ENCODE data around the gene ELL. TPM values are rescaled to one million over a fixed set of nuclear protein-coding genes. Genes with fewer than 3 reads are reported as not detected.

The ELL gene
- total and polyA plus RNA-seq, 2 donors from 2014 or later, result 5.7 to 25.2 TPM

- no peak overlapping the region for H3K9ac ChIP-seq (ENCODE audit: low read length in 3 of 3)
Measured at GRCh38 chr19:18426416-18426767, 95.5 kb downstream of the ELL start.

GRCh38 chr19:18425515-18426415 lies 96.1 kb downstream of the ELL start:
- intact Hi-C loops (cut with DNase I), result no loop called here
- no peak for DNase-seq
- Histone ChIP-seq H3K27me3 (ENCODE audit: control insufficient read depth, insufficient read depth, low read length) (no peaks in the 10 kb centered on the region), H3K9me3 (ENCODE audit: control insufficient read depth in 2 of 3, insufficient read depth in 1 of 3, low read length in 3 of 3) (no peaks in the 10 kb centered on the region), H3K36me3 (ENCODE audit: control insufficient read depth in 2 of 3, insufficient read depth in 3 of 3, low read length in 3 of 3) (no peaks in the 10 kb centered on the region), H3K9ac (ENCODE audit: low read length in 3 of 3) (no peak overlapping the region), H3K4me3 (ENCODE audit: low read length in 3 of 3) (no peak overlapping the region), H3K4me1 (ENCODE audit: control insufficient read depth in 2 of 3, insufficient read depth in 2 of 3, low read depth in 1 of 3, low read length in 3 of 3) (peaks cover 0 to 16% (median 0%) of the 10 kb centered on the region in 3 donors), H3K27ac (ENCODE audit: low read depth in 2 of 2, low read length in 2 of 2) (no peak overlapping the region)
- TF ChIP-seq CTCF (IDR thresholded peaks at IDR 0.05; ENCODE audit: borderline replicate concordance, extremely low read depth, insufficient read depth), result no peak
- no peak for FAIRE-seq

More at GRCh38 chr19:18426416-18426767, 95.5 kb downstream of the ELL start:
- Histone ChIP-seq H3K27ac (ENCODE audit: low read depth in 2 of 2, low read length in 2 of 2) (no peak overlapping the region), H3K4me3 (ENCODE audit: low read length in 3 of 3) (no peak overlapping the region), H3K36me3 (ENCODE audit: control insufficient read depth in 2 of 3, insufficient read depth in 3 of 3, low read length in 3 of 3) (no peaks in the 10 kb centered on the region), H3K4me1 (ENCODE audit: control insufficient read depth in 2 of 3, insufficient read depth in 2 of 3, low read depth in 1 of 3, low read length in 3 of 3) (peaks cover 0 to 11% (median 0%) of the 10 kb centered on the region in 3 donors), H3K27me3 (ENCODE audit: control insufficient read depth, insufficient read depth, low read length) (no peaks in the 10 kb centered on the region), H3K9me3 (ENCODE audit: control insufficient read depth in 2 of 3, insufficient read depth in 1 of 3, low read length in 3 of 3) (no peaks in the 10 kb centered on the region)
- FAIRE-seq, result no peak
- intact Hi-C loops (cut with DNase I), result no loop called here
- no peak for DNase-seq
- no peak for TF ChIP-seq CTCF (IDR thresholded peaks at IDR 0.05; ENCODE audit: borderline replicate concordance, extremely low read depth, insufficient read depth)

- no peak overlapping the region for H3K9ac ChIP-seq (ENCODE audit: low read length in 3 of 3)
- TF ChIP-seq CTCF (IDR thresholded peaks at IDR 0.05; ENCODE audit: borderline replicate concordance, extremely low read depth, insufficient read depth), result no peak
- H3K9me3 ChIP-seq (ENCODE audit: control insufficient read depth in 2 of 3, insufficient read depth in 1 of 3, low read length in 3 of 3), result no peaks in the 10 kb centered on the region
- peaks cover 0 to 17% (median 0%) of the 10 kb centered on the region in 3 donors for H3K4me1 ChIP-seq (ENCODE audit: control insufficient read depth in 2 of 3, insufficient read depth in 2 of 3, low read depth in 1 of 3, low read length in 3 of 3)
- no peak for FAIRE-seq
- H3K27ac ChIP-seq (ENCODE audit: low read depth in 2 of 2, low read length in 2 of 2), result no peak overlapping the region
- DNase-seq, result no peak
- intact Hi-C loops (cut with DNase I), result no loop called here
- no peak overlapping the region for H3K4me3 ChIP-seq (ENCODE audit: low read length in 3 of 3)
- H3K36me3 ChIP-seq (ENCODE audit: control insufficient read depth in 2 of 3, insufficient read depth in 3 of 3, low read length in 3 of 3), result no peaks in the 10 kb centered on the region
- no peaks in the 10 kb centered on the region for H3K27me3 ChIP-seq (ENCODE audit: control insufficient read depth, insufficient read depth, low read length)
Measured at GRCh38 chr19:18424890-18425514, 96.9 kb downstream of the ELL start.

All from kidney (tissue), 14 donors.